HG03139 (cell line): Measurements from ENCODE around the gene MAN2A2.

ENCODE experiments used
- ATAC-seq: cut with Tn5 transposase; IDR thresholded peaks from one replicate; pipeline ENCODE4 v1.9.1; 2021; ENCODE audit not compliant: unreplicated experiment

The MAN2A2 gene

DNA sequence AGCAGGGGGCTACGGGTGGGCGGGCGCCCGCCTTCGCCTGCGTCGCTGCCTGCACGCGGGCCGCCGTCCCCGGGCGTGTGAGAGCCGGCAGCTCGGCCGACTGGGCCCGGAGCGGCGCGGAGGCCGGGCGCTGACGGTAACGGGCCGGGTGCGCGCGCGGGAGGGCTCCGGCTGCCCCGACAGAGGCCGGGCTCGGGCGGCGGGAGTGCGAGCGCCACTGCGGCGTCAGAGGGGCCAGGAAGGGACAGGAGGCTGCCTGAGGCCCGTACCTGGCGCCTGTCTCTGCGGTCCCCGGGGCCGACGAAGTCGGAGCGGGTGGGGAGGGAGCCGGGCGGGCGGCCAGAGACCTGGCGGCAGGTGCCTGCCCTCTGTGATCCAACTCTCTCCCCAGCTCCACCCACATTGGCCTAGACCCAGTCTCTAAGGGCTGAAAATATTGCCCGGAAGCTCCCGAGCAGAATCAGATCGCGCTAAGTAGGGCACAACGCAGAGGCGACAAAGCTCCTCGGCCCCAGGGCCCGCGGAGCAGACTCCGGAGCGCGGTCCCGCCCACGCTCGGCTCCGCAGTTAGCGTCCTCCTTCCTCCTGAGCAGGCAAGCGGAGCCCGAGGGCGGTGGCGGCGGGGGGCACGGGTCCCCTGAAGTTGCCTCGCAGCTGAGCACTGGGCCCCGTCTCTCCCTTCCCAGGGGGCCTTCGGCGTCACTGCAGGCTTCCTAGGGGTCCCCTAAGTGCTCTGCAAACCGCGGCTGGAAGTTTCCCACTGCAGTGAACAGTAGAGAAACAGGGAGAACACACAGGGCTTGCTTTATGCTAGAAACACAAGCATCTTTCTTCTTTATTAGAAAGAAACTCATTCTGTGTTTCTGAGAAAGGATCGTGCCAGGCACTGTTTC is at the start of gene MAN2A2:
Gene MAN2A2 (plus strand): TSS at position 463 of the 893 bp plus-strand sequence. CDS start 906 bp downstream, outside the sequence.
- ATAC-seq, result peak; percentile 53

DNA sequence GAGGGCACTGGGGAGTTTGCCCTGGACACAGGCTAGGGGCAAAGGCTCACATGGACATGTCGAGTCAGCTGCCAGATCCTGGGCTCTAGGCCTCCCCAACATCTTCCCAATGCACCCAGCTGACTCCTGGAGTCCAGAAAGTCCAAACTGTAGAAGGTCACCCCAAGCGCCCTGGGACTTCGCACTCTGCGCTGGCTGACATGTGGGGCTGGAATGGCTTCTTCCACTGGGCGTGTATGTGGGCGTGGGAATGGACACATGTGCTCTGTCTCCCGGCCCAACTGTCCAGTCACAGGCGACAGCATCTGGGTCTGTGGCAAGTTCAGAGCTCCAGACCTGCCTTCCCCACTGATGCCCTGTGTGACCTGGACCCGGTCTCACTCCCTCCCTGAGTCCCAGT is 48.0 kb upstream of the MAN2A2 start:
- no peak for ATAC-seq

DNA sequence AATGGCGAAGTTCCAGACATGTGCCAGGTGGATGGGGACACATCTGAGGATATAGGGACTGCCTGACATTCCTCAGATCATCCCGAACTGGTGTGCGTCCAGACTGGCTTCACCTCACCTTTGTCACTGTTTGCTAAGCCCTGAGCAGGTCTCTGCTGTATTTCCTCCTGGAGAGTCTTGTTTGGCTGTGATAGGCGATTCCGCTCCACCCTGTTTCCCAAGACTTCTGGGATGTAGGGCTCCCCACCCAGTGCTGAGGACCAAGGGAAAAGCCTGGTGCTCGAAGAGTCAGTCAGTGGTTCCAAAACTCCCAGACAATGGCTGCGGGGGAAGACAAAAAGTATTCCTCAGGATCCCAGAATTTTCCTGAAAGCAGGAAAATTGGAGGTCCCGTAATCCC is 45.8 kb upstream of the MAN2A2 start:
- ATAC-seq, result no peak

DNA sequence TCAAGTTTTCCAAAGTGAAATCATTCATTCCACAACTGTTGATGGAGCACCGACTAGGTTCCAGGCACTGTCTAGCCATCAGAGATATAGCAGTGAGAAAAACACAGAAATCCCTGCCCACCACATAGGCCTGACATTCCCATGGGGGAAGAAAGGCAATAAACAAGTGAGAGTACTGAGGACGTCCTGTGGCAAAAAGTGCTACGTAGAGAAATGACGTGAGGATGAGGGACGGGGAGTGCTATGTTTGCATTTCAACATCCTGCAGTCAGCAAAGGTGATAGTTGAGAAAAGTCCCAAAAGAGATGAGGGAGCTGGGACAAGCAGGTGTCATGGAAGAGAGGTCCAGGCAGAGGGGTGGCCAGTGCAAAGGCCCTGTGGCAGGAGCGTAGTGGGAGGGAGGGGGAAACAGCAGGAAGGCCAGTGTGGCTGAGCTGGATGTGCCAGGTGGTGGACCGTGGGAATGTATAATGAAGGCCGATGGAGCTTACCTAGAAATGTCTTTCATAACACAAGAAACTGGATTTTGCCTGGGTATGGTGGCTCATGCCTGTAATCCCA is 45.1 kb upstream of the MAN2A2 start:
- no peak for ATAC-seq

DNA sequence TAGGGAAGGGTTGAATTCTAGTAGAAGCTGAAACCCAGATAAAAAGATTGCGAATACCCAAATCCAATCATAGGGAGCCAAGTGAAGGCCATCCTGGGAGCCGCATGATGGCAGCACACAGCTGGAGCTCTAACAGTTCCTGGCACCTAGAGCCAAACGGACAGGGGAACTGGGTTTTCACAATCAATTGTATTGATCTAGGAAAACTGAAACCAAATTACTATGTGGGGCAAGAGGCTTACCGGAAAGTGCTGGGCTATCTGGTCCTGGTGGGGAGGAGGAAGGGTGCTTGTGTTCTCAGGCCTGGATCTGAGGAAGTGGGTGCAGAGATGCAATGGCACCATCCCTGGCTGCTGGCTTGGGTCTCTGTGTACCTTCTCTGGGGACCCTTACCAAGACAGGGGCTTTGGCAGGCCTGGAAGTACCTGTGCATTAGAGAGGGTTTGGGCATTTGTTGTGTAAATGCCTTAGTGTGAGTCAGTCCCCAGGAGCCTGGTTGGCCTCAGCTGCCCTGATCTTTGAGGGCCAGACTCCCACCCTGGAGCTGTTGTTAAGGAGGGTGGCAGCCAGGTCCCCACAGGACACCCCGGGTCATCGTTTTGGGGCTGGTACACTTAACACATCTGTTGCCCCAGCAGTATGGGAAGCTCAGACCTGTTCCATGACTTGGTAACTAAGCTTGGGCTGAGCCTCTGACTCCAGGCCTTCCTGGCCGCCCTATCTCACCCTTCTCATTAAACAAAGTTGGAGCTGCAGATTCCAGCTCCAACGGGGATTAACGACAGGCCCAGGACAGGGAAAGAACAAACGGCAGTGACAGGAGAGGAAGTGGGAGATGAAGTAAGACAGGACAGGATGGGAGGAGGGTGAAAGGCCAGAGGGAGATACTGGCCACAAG is 43.6 kb upstream of the MAN2A2 start:
- ATAC-seq, result no peak

DNA sequence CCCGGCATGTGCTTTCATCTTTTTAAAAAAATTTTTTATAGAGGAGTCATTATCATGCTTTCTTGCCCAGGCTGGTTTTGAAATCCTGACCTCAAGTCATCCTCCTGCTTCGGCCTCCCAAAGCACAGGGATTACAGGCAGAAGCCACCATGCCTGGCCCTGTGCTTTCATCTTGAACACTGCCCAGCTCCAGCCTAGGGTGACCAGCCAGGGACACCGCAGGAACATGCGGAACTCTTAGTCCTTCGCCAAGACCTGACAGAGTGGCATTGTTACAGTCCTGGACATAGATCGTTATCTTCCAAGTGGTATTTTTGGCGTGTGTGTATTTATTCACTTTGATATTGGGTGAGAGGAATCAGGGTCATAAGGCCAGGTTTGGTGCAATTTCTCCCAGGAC is 42.7 kb upstream of the MAN2A2 start:
- ATAC-seq, result no peak

GRCh38 chr15:90860942-90861675 is 42.0 kb upstream of the MAN2A2 start:
- ATAC-seq, result no peak

- ATAC-seq, result no peak
Measured at GRCh38 chr15:90862487-90862886, 40.6 kb upstream of the MAN2A2 start.

- ATAC-seq, result no peak
Measured at GRCh38 chr15:90862964-90863778, 39.9 kb upstream of the MAN2A2 start.

GRCh38 chr15:90863987-90864386 is 39.1 kb upstream of the MAN2A2 start:
- ATAC-seq, result no peak

GRCh38 chr15:90864507-90864906 is 38.6 kb upstream of the MAN2A2 start:
- no peak for ATAC-seq

DNA sequence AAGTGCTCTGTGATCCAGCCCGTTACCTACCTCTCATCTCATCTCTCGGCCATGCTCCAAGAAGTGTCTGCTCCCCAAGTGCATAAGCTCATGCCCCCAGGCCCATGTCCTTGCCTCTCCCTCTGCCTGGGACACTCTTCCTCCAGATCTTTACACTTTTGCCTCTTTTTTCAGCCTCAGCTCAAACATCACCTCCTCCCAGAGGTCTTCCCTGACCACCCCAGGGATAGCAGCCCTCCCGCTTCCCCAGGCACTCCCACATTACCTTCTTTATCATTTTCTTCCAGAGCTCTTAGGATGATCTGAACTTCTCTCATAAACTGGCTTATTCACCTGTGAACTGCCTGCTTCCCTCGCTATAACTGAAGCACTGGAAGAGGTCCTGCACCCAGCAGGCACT is 37.4 kb upstream of the MAN2A2 start:
- ATAC-seq, result no peak

- ATAC-seq, result no peak
Measured at GRCh38 chr15:90866161-90866715, 36.9 kb upstream of the MAN2A2 start.

DNA sequence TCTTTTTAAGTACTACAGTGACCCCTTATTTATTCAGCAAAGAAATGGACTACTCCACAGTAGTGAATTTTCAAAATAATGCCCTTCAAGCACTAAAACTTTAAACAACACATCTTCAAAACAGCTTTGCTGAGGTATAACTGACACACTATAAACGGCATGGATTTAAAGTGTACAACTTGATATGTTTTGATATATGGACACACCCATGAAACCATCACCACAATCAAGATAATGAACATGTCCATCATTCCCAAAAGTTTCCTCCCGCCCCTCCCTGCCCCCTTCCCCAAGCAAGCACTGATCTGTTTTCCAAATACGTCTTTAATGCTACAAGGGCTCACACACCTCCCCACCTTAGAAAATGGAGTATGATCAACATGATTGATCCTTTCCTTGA is 36.3 kb upstream of the MAN2A2 start:
- no peak for ATAC-seq

GRCh38 chr15:90868261-90868689 is 34.8 kb upstream of the MAN2A2 start, which contains the start of gene FURIN:
Gene FURIN (plus strand): TSS chr15:90868588. CDS start chr15:90875741, 7,153 bp downstream.
- ATAC-seq, result no peak

GRCh38 chr15:90869140-90869541 is 34.0 kb upstream of the MAN2A2 start:
- no peak for ATAC-seq

DNA sequence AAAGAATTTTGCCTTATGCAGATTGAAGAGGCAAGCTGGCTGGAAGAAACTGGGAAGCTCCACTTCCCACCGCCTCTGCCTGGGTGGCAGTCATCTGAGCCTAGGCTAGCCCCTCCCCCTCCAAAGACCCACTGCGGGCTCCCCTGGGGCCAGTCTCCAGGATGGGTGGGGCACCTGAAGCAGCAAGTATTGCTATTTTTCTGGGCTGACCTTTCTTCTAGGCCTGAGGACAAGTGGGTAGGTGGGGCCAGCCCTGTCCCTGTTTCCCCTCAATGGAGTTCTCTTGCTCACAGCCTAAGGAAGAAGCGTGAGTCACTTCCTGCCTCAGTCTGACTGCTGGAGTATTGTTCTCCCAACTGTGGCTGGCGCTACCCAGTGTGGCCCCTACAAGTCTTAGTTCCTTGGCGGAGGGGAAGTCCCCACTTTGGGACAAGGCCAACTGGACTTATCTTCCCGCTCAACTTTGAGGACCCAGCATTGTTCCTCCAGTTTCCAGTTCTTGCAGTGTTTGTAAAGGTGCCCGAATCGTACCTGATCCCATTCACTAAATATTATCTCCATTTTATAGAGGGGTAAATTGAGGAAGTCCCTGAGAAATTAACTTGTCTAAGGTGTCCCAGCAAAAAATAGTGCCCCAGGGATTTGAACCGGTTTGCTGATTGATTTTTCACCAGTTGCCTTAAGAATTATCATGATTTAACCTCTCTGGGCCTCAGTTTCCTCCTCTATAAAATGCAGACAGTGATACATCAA is 33.3 kb upstream of the MAN2A2 start:
- no peak for ATAC-seq

- ATAC-seq, result no peak
Measured at GRCh38 chr15:90870354-90871138, 32.6 kb upstream of the MAN2A2 start.
